Mesendoderm (in vitro differentiated cells): Measurements from ENCODE around the gene RALGAPA2.

Source experiments
- DNase-seq: peaks from one replicate; pipeline ENCODE4 v3.0.0; 2013
- H2AK5ac ChIP-seq: 2 replicates; pipeline ENCODE4 v1.6.1; 2013; ENCODE audit warnings: low read length, inconsistent platforms
- H2BK120ac ChIP-seq: 2 replicates; pipeline ENCODE4 v1.6.1; 2013; ENCODE audit warnings: low read depth, mild to moderate bottlenecking, low read length, moderate library complexity, mixed read lengths
- H2BK15ac ChIP-seq: replicated peaks from 2 replicates; pipeline ENCODE4 v1.6.1; 2013; ENCODE audit warnings: low read depth, mild to moderate bottlenecking, moderate library complexity
- H2BK5ac ChIP-seq: 2 replicates; pipeline ENCODE4 v1.6.1; 2013; ENCODE audit warnings: low read length, inconsistent platforms
- H3K18ac ChIP-seq: 2 replicates; pipeline ENCODE4 v1.6.1; 2013; ENCODE audit warnings: mild to moderate bottlenecking, low read length, mixed read lengths
- H3K23ac ChIP-seq: one replicate; pipeline ENCODE4 v1.6.1; 2013; ENCODE audit warnings: low read length
- H3K27ac ChIP-seq: 2 replicates; pipeline ENCODE4 v1.5.1; 2013; ENCODE audit warnings: low read depth, mild to moderate bottlenecking, inconsistent platforms, low read length, moderate library complexity
- H3K27me3 ChIP-seq: 2 replicates; pipeline ENCODE4 v1.6.1; 2013; ENCODE audit warnings: low read length, control low read depth, mild to moderate bottlenecking, inconsistent platforms; ENCODE audit not compliant: insufficient read depth, poor library complexity
- H3K36me3 ChIP-seq: 2 replicates; pipeline ENCODE4 v1.6.1; 2013; ENCODE audit warnings: low read length, inconsistent platforms; ENCODE audit not compliant: control insufficient read depth, insufficient read depth
- H3K4ac ChIP-seq: one replicate; pipeline ENCODE4 v1.6.1; 2013; ENCODE audit warnings: low read depth, mild to moderate bottlenecking, low read length, moderate library complexity
- H3K4me1 ChIP-seq: 2 replicates; pipeline ENCODE4 v1.6.1; 2013; ENCODE audit warnings: low read depth, low read length, inconsistent platforms; ENCODE audit not compliant: control insufficient read depth
- H3K4me2 ChIP-seq: 2 replicates; pipeline ENCODE4 v1.6.1; 2013; ENCODE audit warnings: low read length
- H3K4me3 ChIP-seq: 2 replicates; pipeline ENCODE4 v1.5.1; 2013; ENCODE audit warnings: mild to moderate bottlenecking, low read length
- H3K56ac ChIP-seq: one replicate; pipeline ENCODE4 v1.6.1; 2013; ENCODE audit warnings: low read length
- H3K79me1 ChIP-seq: 2 replicates; pipeline ENCODE4 v1.6.1; 2013; ENCODE audit warnings: low read length, inconsistent platforms
- H3K79me2 ChIP-seq: 2 replicates; pipeline ENCODE4 v1.6.1; 2013; ENCODE audit warnings: mild to moderate bottlenecking, low read length; ENCODE audit not compliant: control insufficient read depth, insufficient read depth
- H3K9ac ChIP-seq: 2 replicates; pipeline ENCODE4 v1.6.1; 2013; ENCODE audit warnings: low read length, inconsistent platforms
- H4K5ac ChIP-seq: one replicate; pipeline ENCODE4 v1.6.1; 2013; ENCODE audit warnings: low read length
- H4K8ac ChIP-seq: one replicate; pipeline ENCODE4 v1.6.1; 2013; ENCODE audit warnings: low read depth, mild to moderate bottlenecking, control low read depth, low read length, moderate library complexity
- WGBS: extraction: QIAGEN DNeasy Blood & Tissue Kit; methylation state at CpG from one replicate; pipeline ENCODE4 v1.1.7; 2013; ENCODE audit warnings: low lambda C conversion rate, missing lambda C conversion rate; ENCODE audit not compliant: insufficient coverage; ENCODE audit errors: extremely low coverage; 5-methylcytosine and 5-hydroxymethylcytosine counted together

The RALGAPA2 gene

DNA sequence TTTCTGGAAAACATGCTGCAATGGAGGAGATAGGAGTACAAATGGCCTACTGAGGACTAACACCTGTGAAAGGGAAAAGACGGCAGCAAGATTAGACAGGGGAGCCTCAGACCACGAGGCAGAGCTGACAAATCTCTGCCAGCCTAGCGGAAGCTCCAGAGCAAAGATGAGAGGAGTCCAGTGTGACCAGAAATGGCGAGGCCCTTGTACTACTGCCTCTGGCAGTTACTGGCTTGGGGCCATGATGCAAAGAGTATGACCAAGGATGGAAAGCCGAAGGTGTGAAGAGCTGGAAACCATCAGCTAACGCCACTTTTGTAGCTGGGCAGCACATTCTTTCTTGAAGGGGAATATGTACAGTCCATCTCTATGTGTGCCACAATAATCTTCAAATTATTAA, 55.4 kb downstream of the RALGAPA2 start:
- no peak overlapping the region for H3K23ac ChIP-seq
- H3K4me2 ChIP-seq: no peak overlapping the region
- no CpG with 5 or more reads among the region's 6 CpGs for WGBS

GRCh38 chr20:20655883-20656282, 56.6 kb downstream of the RALGAPA2 start:
- Histone ChIP-seq H3K9ac (no peak overlapping the region), H2AK5ac (no peak overlapping the region), H3K4me1 (no peaks in the 10 kb centered on the region), H3K27ac (no peak overlapping the region), H3K4me2 (no peak overlapping the region), H3K56ac (no peak overlapping the region), H4K5ac (no peak overlapping the region), H2BK15ac (no peak overlapping the region), H3K23ac (no peak overlapping the region), H3K79me2 (no peaks in the 10 kb centered on the region), H4K8ac (no peak overlapping the region), H2BK5ac (no peak overlapping the region), H3K4ac (no peak overlapping the region), H3K36me3 (no peaks in the 10 kb centered on the region), H2BK120ac (no peak overlapping the region), H3K4me3 (no peak overlapping the region), H3K79me1 (no peaks in the 10 kb centered on the region), H3K18ac (no peak overlapping the region), H3K27me3 (no peaks in the 10 kb centered on the region)
- WGBS: no CpG with 5 or more reads among the region's 5 CpGs
- DNase-seq: no peak

More for the DNA sequence above, 55.4 kb downstream of the RALGAPA2 start:
- no peak overlapping the region for H4K5ac ChIP-seq
- H3K18ac ChIP-seq: no peak overlapping the region
- H2BK120ac ChIP-seq: no peak overlapping the region
- H3K79me2 ChIP-seq: no peaks in the 10 kb centered on the region
- no peak overlapping the region for H2BK15ac ChIP-seq
- H3K4me3 ChIP-seq: no peak overlapping the region
- H3K4me1 ChIP-seq: no peaks in the 10 kb centered on the region
- no peak overlapping the region for H3K9ac ChIP-seq
- H3K56ac ChIP-seq: no peak overlapping the region
- no peak for DNase-seq
- no peak overlapping the region for H2BK5ac ChIP-seq
- no peaks in the 10 kb centered on the region for H3K79me1 ChIP-seq
- no peak overlapping the region for H2AK5ac ChIP-seq
- H3K27ac ChIP-seq: no peak overlapping the region
- H3K27me3 ChIP-seq: no peaks in the 10 kb centered on the region
- no peaks in the 10 kb centered on the region for H3K36me3 ChIP-seq
- no peak overlapping the region for H4K8ac ChIP-seq
- H3K4ac ChIP-seq: no peak overlapping the region

DNA sequence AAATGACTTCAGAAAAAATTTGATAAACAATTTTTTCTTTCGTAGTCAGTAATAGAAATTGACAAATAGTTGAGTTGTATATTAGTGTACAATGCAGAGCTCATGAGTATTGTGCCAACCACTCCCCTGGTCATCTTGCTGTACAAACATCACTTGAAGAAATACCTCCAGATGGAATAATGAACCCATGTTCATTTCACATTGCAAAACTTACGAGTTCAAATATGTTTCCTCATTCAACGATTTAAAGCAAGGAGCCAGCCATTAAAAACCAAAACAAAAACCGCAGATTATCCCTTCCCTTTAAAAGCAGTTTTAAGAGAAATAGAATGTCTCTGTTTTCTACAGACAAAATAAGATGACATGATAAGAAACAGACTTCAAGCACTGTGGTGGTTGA, 62.5 kb downstream of the RALGAPA2 start:
- H3K56ac ChIP-seq: no peak overlapping the region
- H4K5ac ChIP-seq: no peak overlapping the region
- WGBS: no CpG with 5 or more reads among the region's 4 CpGs

DNA sequence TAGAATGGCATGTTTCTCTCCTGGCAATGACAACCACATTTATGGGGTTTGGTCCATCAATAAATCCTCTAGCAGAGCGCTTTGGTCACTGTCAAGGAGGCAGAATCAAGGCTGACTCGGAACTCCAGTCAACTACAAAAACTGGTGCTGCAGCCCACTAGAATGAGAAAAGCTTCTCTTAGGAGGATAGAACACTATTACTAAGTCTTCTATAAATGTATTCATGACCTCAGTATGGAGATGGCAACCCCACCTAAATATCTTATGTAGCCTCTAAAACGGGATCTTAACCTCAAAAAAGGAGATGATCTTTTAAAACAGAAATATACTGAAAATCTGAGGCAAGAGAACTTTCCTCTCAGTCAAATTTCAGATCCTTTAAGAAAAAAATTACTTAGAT, 68.5 kb downstream of the RALGAPA2 start:
- no peaks in the 10 kb centered on the region for H3K27me3 ChIP-seq
- H3K56ac ChIP-seq: no peak overlapping the region
- H2BK5ac ChIP-seq: no peak overlapping the region
- no peaks in the 10 kb centered on the region for H3K79me2 ChIP-seq
- H2AK5ac ChIP-seq: no peak overlapping the region
- no peak overlapping the region for H4K5ac ChIP-seq
- H3K18ac ChIP-seq: no peak overlapping the region
- no peak for DNase-seq
- no peaks in the 10 kb centered on the region for H3K79me1 ChIP-seq
- no peak overlapping the region for H2BK120ac ChIP-seq
- no peak overlapping the region for H3K9ac ChIP-seq
- no peak overlapping the region for H3K27ac ChIP-seq
- peaks cover 3% of the 10 kb centered on the region for H3K4me1 ChIP-seq
- H2BK15ac ChIP-seq: no peak overlapping the region
- H3K4me3 ChIP-seq: no peak overlapping the region
- WGBS: no CpG with 5 or more reads among the region's 3 CpGs
- no peaks in the 10 kb centered on the region for H3K36me3 ChIP-seq
- H3K4me2 ChIP-seq: no peak overlapping the region
- no peak overlapping the region for H3K4ac ChIP-seq
- no peak overlapping the region for H4K8ac ChIP-seq
- no peak overlapping the region for H3K23ac ChIP-seq

More for the DNA sequence above, 62.5 kb downstream of the RALGAPA2 start:
- no peak overlapping the region for H3K4me2 ChIP-seq
- no peaks in the 10 kb centered on the region for H3K79me2 ChIP-seq
- H3K27ac ChIP-seq: no peak overlapping the region
- no peak overlapping the region for H2AK5ac ChIP-seq
- H3K18ac ChIP-seq: no peak overlapping the region
- H2BK5ac ChIP-seq: no peak overlapping the region
- H3K27me3 ChIP-seq: no peaks in the 10 kb centered on the region
- H3K36me3 ChIP-seq: no peaks in the 10 kb centered on the region
- H4K8ac ChIP-seq: no peak overlapping the region
- no peak overlapping the region for H3K4ac ChIP-seq
- H3K79me1 ChIP-seq: no peaks in the 10 kb centered on the region
- no peak overlapping the region for H3K4me3 ChIP-seq
- no peak overlapping the region for H2BK15ac ChIP-seq
- DNase-seq: no peak
- peaks cover 6% of the 10 kb centered on the region for H3K4me1 ChIP-seq
- H3K9ac ChIP-seq: no peak overlapping the region
- no peak overlapping the region for H3K23ac ChIP-seq
- no peak overlapping the region for H2BK120ac ChIP-seq

- Histone ChIP-seq H3K4me2 (no peak overlapping the region), H2BK5ac (no peak overlapping the region), H3K36me3 (no peaks in the 10 kb centered on the region), H3K27me3 (no peaks in the 10 kb centered on the region), H3K23ac (no peak overlapping the region), H3K27ac (no peak overlapping the region), H3K79me1 (no peaks in the 10 kb centered on the region), H3K4me1 (no peaks in the 10 kb centered on the region), H3K56ac (no peak overlapping the region), H2AK5ac (no peak overlapping the region), H3K4me3 (no peak overlapping the region), H2BK120ac (no peak overlapping the region), H3K18ac (no peak overlapping the region), H2BK15ac (no peak overlapping the region), H4K8ac (no peak overlapping the region), H3K9ac (no peak overlapping the region), H4K5ac (no peak overlapping the region), H3K4ac (no peak overlapping the region), H3K79me2 (no peaks in the 10 kb centered on the region)
- DNase-seq: no peak
- no CpG with 5 or more reads among the region's 2 CpGs for WGBS
Observed at GRCh38 chr20:20641783-20642182, 70.7 kb downstream of the RALGAPA2 start.

DNA sequence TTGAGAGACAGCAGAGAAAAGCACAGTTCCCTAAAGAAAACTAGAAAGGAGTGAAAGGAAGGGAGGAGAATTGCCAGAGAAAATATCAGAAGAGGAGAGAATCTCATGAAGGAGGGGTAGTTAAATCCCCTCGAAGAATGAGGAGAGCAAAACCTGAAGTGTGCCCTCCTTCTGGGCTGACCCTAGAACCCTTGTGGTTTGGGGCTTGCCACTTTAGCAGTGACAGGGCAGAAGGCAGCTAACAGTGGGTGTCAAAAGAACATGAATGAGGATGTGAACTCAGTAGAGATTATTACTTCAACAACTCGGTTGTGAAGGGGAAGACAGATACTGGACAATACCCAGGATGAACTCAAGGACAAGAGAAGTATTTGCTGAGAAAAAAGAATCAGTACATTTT, 73.6 kb downstream of the RALGAPA2 start:
- Histone ChIP-seq H3K23ac (no peak overlapping the region), H3K36me3 (no peaks in the 10 kb centered on the region), H3K4me3 (no peak overlapping the region), H2BK120ac (no peak overlapping the region), H3K79me2 (no peaks in the 10 kb centered on the region), H3K56ac (no peak overlapping the region), H3K9ac (no peak overlapping the region), H4K5ac (no peak overlapping the region), H2BK5ac (no peak overlapping the region), H3K27ac (no peak overlapping the region), H3K79me1 (no peaks in the 10 kb centered on the region), H2BK15ac (no peak overlapping the region), H2AK5ac (no peak overlapping the region), H3K27me3 (no peaks in the 10 kb centered on the region), H3K4me2 (no peak overlapping the region), H3K4ac (no peak overlapping the region), H3K18ac (no peak overlapping the region), H3K4me1 (no peaks in the 10 kb centered on the region), H4K8ac (no peak overlapping the region)
- WGBS: no CpG with 5 or more reads among the region's 2 CpGs
- DNase-seq: no peak
